SK-N-SH (cell line): ENCODE data around the gene ULK3. TPM values are rescaled to one million over a fixed set of nuclear protein-coding genes. Genes with fewer than 3 reads are reported as not detected.

ENCODE experiments used
- CTCF ChIA-PET: fragments of 300-600, 350-600 bp; formaldehyde crosslinking; extraction: SDS; loops from one replicate; lab custom pipeline; 2021; lab: Yijun Ruan, JAX
- POLR2A ChIA-PET: fragments of 350-600 bp; sonication (Branson Sonifier 250); formaldehyde crosslinking; extraction: SDS; loops from one replicate; lab custom pipeline; 2020; ENCODE audit warnings: antibody characterized with exemption, inconsistent platforms; lab: Yijun Ruan, JAX
- DNase-seq: peaks from one replicate; pipeline ENCODE4 v3.0.0; 2012
- H2AFZ ChIP-seq: fragments of 200-600 bp; sonication (generic); 2 replicates; pipeline ENCODE4 v1.8.1; 2016; ENCODE audit warnings: antibody characterized with exemption, mild to moderate bottlenecking, low read depth
- H3F3A ChIP-seq: fragments of 200-600 bp; sonication (generic); replicated peaks from 2 replicates; pipeline ENCODE3; 2016; ENCODE audit warnings: antibody characterized with exemption, mild to moderate bottlenecking; ENCODE audit not compliant: insufficient read depth
- H3K27ac ChIP-seq, 2 experiments: fragments of 200-500 bp in 1 of 2; fragments of 200-600 bp in 1 of 2; sonication (Bioruptor generic) in 1 of 2; sonication (generic), shearing (Covaris generic) in 1 of 2; 2 replicates each; pipeline versions ENCODE4 v1.5.1 to v1.6.1; 2014 to 2016; ENCODE audit warnings: low read depth in 2 of 2, inconsistent platforms in 1 of 2, low read length in 1 of 2, mild to moderate bottlenecking in 1 of 2, mixed read lengths in 1 of 2
- H3K27me3 ChIP-seq: fragments of 200-600 bp; sonication (generic), shearing (Covaris generic); 2 replicates; pipeline ENCODE4 v1.6.1; 2016; ENCODE audit warnings: mixed run types; ENCODE audit not compliant: insufficient read depth
- H3K36me3 ChIP-seq, 2 experiments: fragments of 200-500 bp in 1 of 2; fragments of 200-600 bp in 1 of 2; sonication (Bioruptor generic) in 1 of 2; sonication (generic) in 1 of 2; replicated peaks in 1 of 2; 2 replicates each; pipeline versions ENCODE3 to v1.5.1; 2014 to 2016; ENCODE audit warnings: low read length in 1 of 2, mild to moderate bottlenecking in 1 of 2; ENCODE audit not compliant: insufficient read depth in 2 of 2, control insufficient read depth in 1 of 2
- H3K4me1 ChIP-seq, 2 experiments: fragments of 200-500 bp in 1 of 2; fragments of 200-600 bp in 1 of 2; sonication (Bioruptor generic) in 1 of 2; sonication (generic), shearing (Covaris generic) in 1 of 2; 2 replicates each; pipeline versions ENCODE4 v1.5.1 to v1.6.1; 2014 to 2016; ENCODE audit warnings: low read depth in 1 of 2, low read length in 1 of 2, mixed run types in 1 of 2; ENCODE audit not compliant: insufficient read depth in 2 of 2, control insufficient read depth in 1 of 2
- H3K4me2 ChIP-seq: fragments of 200-600 bp; sonication (generic), shearing (Covaris generic); 2 replicates; pipeline ENCODE4 v1.6.1; 2017; ENCODE audit warnings: mixed run types
- H3K4me3 ChIP-seq, 2 experiments: fragments of 200-500 bp in 1 of 2; fragments of 200-600 bp in 1 of 2; sonication (Bioruptor generic) in 1 of 2; sonication (generic), shearing (Covaris generic) in 1 of 2; 2 replicates each; pipeline versions ENCODE4 v1.5.1 to v1.8.1; 2014 to 2016; ENCODE audit warnings: low read depth in 2 of 2, inconsistent platforms in 1 of 2, low read length in 1 of 2, mild to moderate bottlenecking in 1 of 2, mixed read lengths in 1 of 2, moderate library complexity in 1 of 2
- H3K79me2 ChIP-seq: fragments of 200-600 bp; sonication (generic); 2 replicates; pipeline ENCODE4 v1.8.1; 2017; ENCODE audit warnings: mild to moderate bottlenecking; ENCODE audit not compliant: insufficient read depth
- H3K9ac ChIP-seq: fragments of 200-600 bp; sonication (generic); 2 replicates; pipeline ENCODE4 v1.6.1; 2017; ENCODE audit warnings: mixed run types
- H3K9me2 ChIP-seq: fragments of 200-600 bp; sonication (generic); 2 replicates; pipeline ENCODE4 v1.6.1; 2017; ENCODE audit warnings: mixed run types
- H3K9me3 ChIP-seq: fragments of 200-600 bp; sonication (generic); 2 replicates; pipeline ENCODE4 v1.6.1; 2017; ENCODE audit warnings: mixed run types, mild to moderate bottlenecking, moderate library complexity
- H4K20me1 ChIP-seq: fragments of 200-600 bp; sonication (generic); 2 replicates; pipeline ENCODE4 v1.6.1; 2017; ENCODE audit warnings: mild to moderate bottlenecking, mixed run types; ENCODE audit not compliant: insufficient read depth
- CHD2 ChIP-seq: fragments of 150-350 bp; IDR thresholded peaks from 2 replicates; pipeline ENCODE4 v1.6.1; 2018; ENCODE audit warnings: low read length; ENCODE audit not compliant: partially characterized antibody
- ELF1 ChIP-seq: IDR thresholded peaks from 2 replicates; pipeline ENCODE4 v1.4.0; 2012
- FOSL2 ChIP-seq: IDR thresholded peaks from 2 replicates; pipeline ENCODE4 v1.4.0; 2012; ENCODE audit warnings: low read depth, mild to moderate bottlenecking, moderate library complexity, borderline replicate concordance
- GABPA ChIP-seq: IDR thresholded peaks from 2 replicates; pipeline ENCODE4 v1.4.0; 2012; ENCODE audit warnings: low read depth, mild to moderate bottlenecking
- GATA2 ChIP-seq: sonication (generic); formaldehyde crosslinking; IDR thresholded peaks from 2 replicates; pipeline ENCODE4 v1.5.0; 2020; ENCODE audit warnings: mild to moderate bottlenecking, missing genetic modification reagents
- IRF3 ChIP-seq: fragments of 150-350 bp; IDR thresholded peaks from 2 replicates; pipeline ENCODE4 v1.6.1; 2016; ENCODE audit warnings: mild to moderate bottlenecking, low read depth, low read length
- JUND ChIP-seq: IDR thresholded peaks from 2 replicates; pipeline ENCODE4 v1.4.0; 2012
- MAX ChIP-seq: IDR thresholded peaks from 2 replicates; pipeline ENCODE4 v1.4.0; 2012; ENCODE audit warnings: low read depth
- MEF2A ChIP-seq: IDR thresholded peaks from 2 replicates; pipeline ENCODE4 v1.4.0; 2012; ENCODE audit warnings: low read depth, borderline replicate concordance
- RFX5 ChIP-seq: IDR thresholded peaks from 2 replicates; pipeline ENCODE4 v1.6.1; 2012; ENCODE audit warnings: mild to moderate bottlenecking, improper control_type of control experiment, low read length
- RXRA ChIP-seq: IDR thresholded peaks from 2 replicates; pipeline ENCODE4 v1.4.0; 2012; ENCODE audit warnings: low read depth, mild to moderate bottlenecking, borderline replicate concordance
- TAF1 ChIP-seq: IDR thresholded peaks from 2 replicates; pipeline ENCODE4 v1.6.1; 2012; ENCODE audit warnings: low read depth, mild to moderate bottlenecking, low read length, moderate library complexity, borderline replicate concordance
- TCF12 ChIP-seq: IDR thresholded peaks from 2 replicates; pipeline ENCODE4 v1.4.0; 2012
- USF2 ChIP-seq: fragments of 150-350 bp; IDR thresholded peaks from 2 replicates; pipeline ENCODE4 v1.6.1; 2017; ENCODE audit warnings: antibody characterized with exemption, low read length, low read depth, borderline replicate concordance
- YY1 ChIP-seq: IDR thresholded peaks from 2 replicates; pipeline ENCODE4 v1.4.0; 2012; ENCODE audit warnings: low read depth, mild to moderate bottlenecking
- ZBTB33 ChIP-seq: IDR thresholded peaks from 2 replicates; pipeline ENCODE4 v1.4.0; 2012; ENCODE audit warnings: low read depth, borderline replicate concordance
- WGBS: methylation state at CpG from one replicate; pipeline ENCODE4 v1.1.6; 2017; ENCODE audit warnings: low lambda C conversion rate; 5-methylcytosine and 5-hydroxymethylcytosine counted together
- polyA plus RNA-seq, 3 experiments: library from polyadenylated mRNA; depleted of rRNA; stranded (reverse); fragments of >200 nt; gene quantifications; 2 replicates each; pipeline ENCODE4 v1.2.3, GENCODE V29; 2012

The ULK3 gene
- polyA plus RNA-seq, 1 of the 3 experiments (the other 2 are of a cell fraction) = 41.3 TPM

GRCh38 chr15:74851960-74852359 is 9.0 kb upstream of the ULK3 start:
- Histone ChIP-seq H3K4me2 (no peak overlapping the region), H3K27ac (no peak overlapping the region), H3K4me3 (no peak overlapping the region), H3K9me3 (no peaks in the 10 kb centered on the region), H3K27me3 (no peaks in the 10 kb centered on the region), H3K79me2 (peaks cover 17% of the 10 kb centered on the region), H3K9me2 (no peaks in the 10 kb centered on the region), H3K36me3 (peaks cover 0 to 56% of the 10 kb centered on the region in 2 experiments), H4K20me1 (peaks cover 5% of the 10 kb centered on the region; the same call in 1 of the 2 replicates), H3K9ac (no peak overlapping the region), H2AFZ (no peak overlapping the region), H3F3A (no peaks in the 10 kb centered on the region), H3K4me1 (peaks cover 0 to 7% of the 10 kb centered on the region in 2 experiments; a peak in 1 of 4 replicates)
- no peak for DNase-seq
- ChIA-PET CTCF (interaction anchor here (1.9 to 2.9 kb wide), 3 partner anchors 9 to 217 kb away, joined by 5 to 12 read pairs (median 8); partner anchors contain the start of gene ULK3), POLR2A (interaction anchor here (0.8 kb wide), 1 partner anchor 143 kb away, joined by 3 read pairs; the partner anchor contains the start of gene SCAMP5)
- TF ChIP-seq USF2 (no peak), CHD2 (no peak), IRF3 (no peak), GATA2 (no peak), RFX5 (no peak), TCF12 (no peak), MAX (no peak), TAF1 (no peak), JUND (no peak), YY1 (no peak), FOSL2 (no peak), ZBTB33 (no peak), GABPA (no peak), MEF2A (no peak), ELF1 (no peak), RXRA (no peak)
- 100% methylated on average over 2 of the region's 7 CpGs for WGBS
